BE2C (cell line): Measurements from ENCODE around the gene TBC1D7.
"Not testable (repeated sequence)": the region's sequence is repeated elsewhere in the genome, so short reads cannot be mapped to it uniquely, and the experiment has no call there.

ENCODE experiments used
- DNase-seq: peaks from one replicate; pipeline ENCODE4 v3.0.0-alpha.2; 2020
- H3K27me3 ChIP-seq: fragments of 250-450 bp; sonication (Bioruptor Pico); 2 replicates; pipeline ENCODE4 v1.5.1; 2020; ENCODE audit warnings: mild to moderate bottlenecking
- H3K36me3 ChIP-seq: fragments of 250-450 bp; sonication (Bioruptor Pico); 2 replicates; pipeline ENCODE4 v1.5.1; 2020; ENCODE audit warnings: mild to moderate bottlenecking
- H3K4me1 ChIP-seq: fragments of 250-450 bp; sonication (Bioruptor Pico); 2 replicates; pipeline ENCODE4 v1.5.1; 2020
- H3K4me3 ChIP-seq: 2 replicates; pipeline ENCODE4 v1.5.1; 2011; ENCODE audit warnings: low read depth, low read length
- H3K9me3 ChIP-seq: fragments of 250-450 bp; sonication (Bioruptor Pico); 2 replicates; pipeline ENCODE4 v1.5.1; 2020
- TF ChIP-seq, protein P1 (sequence below): IDR thresholded peaks from 2 replicates; pipeline ENCODE4 v1.5.1; 2012; ENCODE audit warnings: mild to moderate bottlenecking, low read depth, low read length

The TBC1D7 gene

DNA sequence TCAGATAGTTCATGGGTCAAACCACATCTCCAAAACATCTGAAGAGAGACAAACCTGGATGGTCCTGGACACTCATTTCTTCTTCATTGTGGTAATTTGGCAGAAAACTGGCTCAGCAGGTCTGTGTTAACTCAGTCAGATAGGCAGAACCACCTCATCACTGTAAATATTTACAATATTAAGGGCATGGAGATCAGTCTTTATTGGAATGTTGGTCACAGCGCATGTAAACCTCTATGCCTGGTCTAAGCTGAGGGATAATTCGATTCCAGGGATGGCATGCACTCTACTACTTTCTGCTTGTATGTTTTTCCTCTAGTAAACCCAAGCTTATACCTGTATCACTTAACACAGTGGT lies 4.0 kb upstream of the TBC1D7 start:
- no peak for DNase-seq
- H3K4me3 ChIP-seq = no peak overlapping the region

DNA sequence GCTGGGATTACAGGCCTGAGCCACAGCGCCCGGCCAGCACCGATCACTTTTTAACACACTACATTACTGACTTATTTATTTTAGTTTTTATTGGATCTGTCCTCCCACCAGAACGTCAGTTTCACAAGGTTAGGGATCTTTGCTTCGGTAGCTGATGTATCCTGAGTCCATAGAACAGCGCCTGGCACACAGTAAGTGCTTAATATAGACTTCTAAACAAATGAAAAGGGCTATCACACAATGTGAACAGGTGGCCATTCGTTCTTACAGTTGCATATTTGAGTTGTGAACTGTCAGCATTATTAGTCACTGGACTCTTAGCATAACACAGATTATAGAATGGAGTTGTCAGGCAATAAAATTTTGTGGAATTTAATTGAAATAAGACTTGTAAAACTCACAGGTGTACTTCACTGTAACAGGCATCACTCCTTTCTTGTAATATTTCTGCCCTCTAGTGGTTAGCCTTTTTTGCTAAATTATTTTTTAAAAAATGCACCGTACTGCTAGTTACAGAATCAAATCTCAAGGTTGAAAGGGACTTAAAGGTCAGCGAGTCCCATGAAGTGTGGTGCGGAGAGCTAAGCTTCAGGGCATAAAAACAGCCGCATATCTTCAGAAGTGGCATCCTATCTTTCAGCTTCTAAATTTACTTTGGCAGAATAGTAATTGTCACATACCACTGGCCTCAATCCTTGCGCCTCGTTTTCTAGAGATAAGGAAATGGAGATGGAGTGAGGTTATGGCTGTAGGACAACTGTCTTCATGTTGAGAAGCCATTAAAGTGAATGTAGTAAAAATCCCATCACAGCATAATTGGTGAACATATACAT lies 3.4 kb upstream of the TBC1D7 start:
- H3K4me1 ChIP-seq = peaks cover 4% of the 10 kb centered on the region; the same call in 1 of the 2 replicates
- no peaks in the 10 kb centered on the region for H3K9me3 ChIP-seq
- H3K27me3 ChIP-seq = no peaks in the 10 kb centered on the region
- no peak overlapping the region for H3K4me3 ChIP-seq
- TF ChIP-seq, protein P1, sequence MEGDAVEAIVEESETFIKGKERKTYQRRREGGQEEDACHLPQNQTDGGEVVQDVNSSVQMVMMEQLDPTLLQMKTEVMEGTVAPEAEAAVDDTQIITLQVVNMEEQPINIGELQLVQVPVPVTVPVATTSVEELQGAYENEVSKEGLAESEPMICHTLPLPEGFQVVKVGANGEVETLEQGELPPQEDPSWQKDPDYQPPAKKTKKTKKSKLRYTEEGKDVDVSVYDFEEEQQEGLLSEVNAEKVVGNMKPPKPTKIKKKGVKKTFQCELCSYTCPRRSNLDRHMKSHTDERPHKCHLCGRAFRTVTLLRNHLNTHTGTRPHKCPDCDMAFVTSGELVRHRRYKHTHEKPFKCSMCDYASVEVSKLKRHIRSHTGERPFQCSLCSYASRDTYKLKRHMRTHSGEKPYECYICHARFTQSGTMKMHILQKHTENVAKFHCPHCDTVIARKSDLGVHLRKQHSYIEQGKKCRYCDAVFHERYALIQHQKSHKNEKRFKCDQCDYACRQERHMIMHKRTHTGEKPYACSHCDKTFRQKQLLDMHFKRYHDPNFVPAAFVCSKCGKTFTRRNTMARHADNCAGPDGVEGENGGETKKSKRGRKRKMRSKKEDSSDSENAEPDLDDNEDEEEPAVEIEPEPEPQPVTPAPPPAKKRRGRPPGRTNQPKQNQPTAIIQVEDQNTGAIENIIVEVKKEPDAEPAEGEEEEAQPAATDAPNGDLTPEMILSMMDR = peak; percentile 53
- no peak for DNase-seq
- H3K36me3 ChIP-seq = no peaks in the 10 kb centered on the region

More for the DNA sequence above, 4.0 kb upstream of the TBC1D7 start:
- TF ChIP-seq, protein P1 = no peak
- Histone ChIP-seq H3K9me3 (no peaks in the 10 kb centered on the region), H3K27me3 (no peaks in the 10 kb centered on the region), H3K36me3 (no peaks in the 10 kb centered on the region), H3K4me1 (peaks cover 4% of the 10 kb centered on the region; the same call in 1 of the 2 replicates)

DNA sequence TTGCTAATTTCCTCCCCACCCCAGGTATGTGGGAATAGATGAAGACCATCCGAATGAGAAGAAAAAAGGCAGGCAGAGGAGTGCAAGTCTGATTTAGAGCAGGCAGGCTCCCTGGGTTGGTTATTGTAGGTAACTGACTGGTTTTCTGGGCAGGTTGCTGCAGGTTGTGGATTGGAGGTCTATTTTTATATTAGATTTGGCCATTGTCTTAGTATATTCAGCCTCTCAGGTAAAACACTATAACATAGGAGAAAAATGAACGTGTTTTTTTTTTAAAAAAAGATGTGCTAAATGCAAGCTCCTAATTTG lies 492 bp upstream of the TBC1D7 start:
- H3K9me3 ChIP-seq = no peaks in the 10 kb centered on the region
- H3K4me3 ChIP-seq = peak overlapping the region; percentile 67
- no peak for DNase-seq
- H3K27me3 ChIP-seq = no peaks in the 10 kb centered on the region
- no peaks in the 10 kb centered on the region for H3K4me1 ChIP-seq
- TF ChIP-seq, protein P1 = no peak
- H3K36me3 ChIP-seq = no peaks in the 10 kb centered on the region

DNA sequence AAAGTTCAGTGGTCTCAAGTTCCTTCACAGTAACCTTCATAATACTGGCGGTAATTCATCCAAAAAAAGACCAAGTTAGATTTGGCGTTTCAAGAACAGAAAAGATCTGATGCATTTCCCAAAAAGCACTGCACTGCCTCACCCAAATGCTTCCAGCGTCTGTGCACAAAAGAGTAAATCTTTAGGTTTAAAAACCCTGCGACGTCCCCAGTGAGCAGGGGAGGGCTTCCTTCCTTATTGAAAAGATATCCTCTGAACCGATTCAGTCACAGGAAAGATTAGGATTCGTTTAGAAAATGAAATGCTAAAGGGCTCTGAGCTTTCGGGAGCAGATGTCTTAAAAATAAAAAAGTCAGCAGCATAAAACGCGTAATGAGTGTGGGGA lies 654 bp downstream of the TBC1D7 start:
- no peaks in the 10 kb centered on the region for H3K36me3 ChIP-seq
- no peaks in the 10 kb centered on the region for H3K27me3 ChIP-seq
- DNase-seq = no peak
- no peaks in the 10 kb centered on the region for H3K4me1 ChIP-seq
- TF ChIP-seq, protein P1 = no peak
- peak overlapping the region; percentile 67 for H3K4me3 ChIP-seq
- H3K9me3 ChIP-seq = no peaks in the 10 kb centered on the region

DNA sequence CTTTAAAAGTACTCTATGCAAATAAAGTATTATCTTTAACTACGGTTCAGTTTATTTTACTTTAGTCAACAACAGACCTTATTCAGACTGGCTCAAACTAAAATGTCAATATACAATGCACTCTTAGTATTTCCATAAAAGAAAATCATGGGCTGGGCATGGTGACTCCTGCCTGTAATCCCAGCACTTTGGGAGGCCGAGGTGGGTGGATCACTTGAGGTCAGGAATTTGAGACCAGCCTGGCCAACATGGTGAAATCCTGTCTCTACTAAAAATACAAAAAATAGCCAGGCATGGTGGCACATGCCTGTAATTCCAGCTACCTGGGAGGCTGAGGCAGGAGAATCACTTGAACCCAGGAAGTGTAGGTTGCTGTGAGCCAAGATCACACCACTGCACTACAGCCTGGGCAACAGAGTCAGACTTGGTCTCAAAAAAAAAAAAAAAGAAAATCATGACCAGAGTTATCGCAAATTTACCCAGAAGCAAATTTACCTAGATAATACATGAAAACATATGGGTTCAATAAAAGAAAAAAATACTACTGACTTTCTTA lies 2.2 kb downstream of the TBC1D7 start:
- H3K4me1 ChIP-seq, H3K36me3 ChIP-seq, H3K9me3 ChIP-seq, H3K27me3 ChIP-seq, H3K4me3 ChIP-seq, DNase-seq: not testable (repeated sequence)

DNA sequence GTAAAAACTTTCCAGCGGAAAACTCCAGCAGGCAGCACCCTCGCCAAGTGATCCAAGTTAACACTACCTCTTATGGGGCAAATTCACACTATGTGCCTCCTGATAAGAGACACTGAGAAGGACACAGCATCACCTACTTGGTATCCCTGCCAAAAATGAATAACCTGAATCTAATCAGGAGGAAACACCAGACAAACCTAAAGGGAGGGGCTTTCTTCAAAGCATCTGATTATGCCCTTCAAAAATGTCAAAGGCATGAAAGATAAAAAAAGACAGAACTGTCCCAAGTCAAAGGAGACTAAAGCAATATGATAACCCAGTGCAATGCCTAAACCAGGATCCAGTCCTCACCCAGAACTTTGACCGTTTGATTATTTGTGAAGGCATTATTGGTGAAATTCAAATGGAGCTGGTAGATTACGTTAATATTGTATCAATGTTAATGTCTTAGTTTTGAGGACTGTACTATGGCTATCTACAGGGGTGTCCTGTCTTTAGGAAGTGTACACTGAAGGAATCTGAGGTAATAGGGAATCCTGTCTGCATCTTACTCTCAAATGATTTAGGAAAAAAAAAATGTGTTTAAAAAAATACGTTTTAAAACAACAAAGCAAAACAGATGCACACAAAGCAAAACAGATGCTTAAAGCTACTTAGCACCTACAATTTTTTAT lies 8.3 kb downstream of the TBC1D7 start:
- Histone ChIP-seq H3K27me3 (no peaks in the 10 kb centered on the region), H3K36me3 (peaks cover 12% of the 10 kb centered on the region), H3K9me3 (no peaks in the 10 kb centered on the region), H3K4me3 (no peak overlapping the region), H3K4me1 (no peaks in the 10 kb centered on the region)
- TF ChIP-seq, protein P1 = no peak
- no peak for DNase-seq
